Liver (tissue), 9 donors: Measurements from ENCODE around the gene CFAP251. TPM values are rescaled to one million over a fixed set of nuclear protein-coding genes. Genes with fewer than 3 reads are reported as not detected.

Experiments used
- DNase-seq: peaks from one replicate; pipeline ENCODE4 v3.0.0-alpha.2; 2017; ENCODE audit warnings: low spot score
- H3K27ac ChIP-seq, 2 donors: one replicate each; pipeline ENCODE4 v1.7.0; 2013; ENCODE audit warnings: inconsistent platforms in 2 of 2, low read length in 2 of 2, control low read depth in 1 of 2, low read depth in 1 of 2, mild to moderate bottlenecking in 1 of 2
- H3K27me3 ChIP-seq, 4 donors: one replicate each; pipeline versions ENCODE4 v1.6.1 to v1.7.0; 2013; ENCODE audit warnings: low read length in 3 of 4, inconsistent platforms in 1 of 4, mild to moderate bottlenecking in 1 of 4, moderate library complexity in 1 of 4; ENCODE audit not compliant: control insufficient read depth in 4 of 4, insufficient read depth in 4 of 4
- H3K36me3 ChIP-seq, 4 donors: one replicate each; pipeline versions ENCODE4 v1.6.1 to v1.7.0; 2013; ENCODE audit warnings: low read length in 3 of 4, mild to moderate bottlenecking in 3 of 4, low read depth in 1 of 4, moderate library complexity in 1 of 4; ENCODE audit not compliant: control insufficient read depth in 4 of 4, insufficient read depth in 3 of 4
- H3K4me1 ChIP-seq, 4 donors: one replicate each; pipeline versions ENCODE4 v1.6.1 to v1.7.0; 2013; ENCODE audit warnings: low read length in 3 of 4, mild to moderate bottlenecking in 3 of 4, moderate library complexity in 1 of 4; ENCODE audit not compliant: control insufficient read depth in 4 of 4, insufficient read depth in 4 of 4
- H3K4me3 ChIP-seq, 3 donors: one replicate each; pipeline versions ENCODE4 v1.6.1 to v1.7.0; 2013; ENCODE audit warnings: low read length in 3 of 3, control low read depth in 1 of 3, low read depth in 1 of 3, mild to moderate bottlenecking in 1 of 3
- H3K9ac ChIP-seq, 2 donors: one replicate each; pipeline ENCODE4 v1.7.0; 2013; ENCODE audit warnings: low read length in 2 of 2, mild to moderate bottlenecking in 2 of 2, moderate library complexity in 2 of 2, control low read depth in 1 of 2, low read depth in 1 of 2
- H3K9me3 ChIP-seq, 4 donors: one replicate each; pipeline versions ENCODE4 v1.6.1 to v1.7.0; 2013; ENCODE audit warnings: low read length in 3 of 4; ENCODE audit not compliant: control insufficient read depth in 4 of 4
- ATF3 ChIP-seq: IDR thresholded peaks from 2 replicates; pipeline ENCODE4 v1.6.1; 2016; ENCODE audit warnings: antibody characterized with exemption
- CTCF ChIP-seq: fragments of 150-350 bp; IDR thresholded peaks from 2 replicates; pipeline ENCODE4 v1.5.1; 2017; ENCODE audit warnings: improper control_type of control experiment, low read depth, low read length; ENCODE audit not compliant: missing input control
- EGR1 ChIP-seq, 2 donors: IDR thresholded peaks; 2 replicates each; pipeline ENCODE4 v1.6.1; 2016 to 2018; ENCODE audit warnings: antibody characterized with exemption in 2 of 2, low read depth in 2 of 2
- FOXA1 ChIP-seq: IDR thresholded peaks from 2 replicates; pipeline ENCODE4 v1.6.1; 2016; ENCODE audit warnings: antibody characterized with exemption
- FOXA2 ChIP-seq: IDR thresholded peaks from 2 replicates; pipeline ENCODE4 v1.6.1; 2016; ENCODE audit warnings: antibody characterized with exemption
- GABPA ChIP-seq, 2 donors: IDR thresholded peaks in 1 of 2; conservative IDR thresholded peaks in 1 of 2; 2 replicates each; pipeline ENCODE4 v1.6.1; 2016; ENCODE audit warnings: antibody characterized with exemption in 2 of 2, mild to moderate bottlenecking in 1 of 2, moderate library complexity in 1 of 2
- HNF4A ChIP-seq, 2 donors: conservative IDR thresholded peaks; 2 replicates each; pipeline ENCODE4 v1.6.1; 2016; ENCODE audit warnings: antibody characterized with exemption in 2 of 2, mild to moderate bottlenecking in 2 of 2
- HNF4G ChIP-seq: IDR thresholded peaks from 2 replicates; pipeline ENCODE4 v1.6.1; 2016; ENCODE audit warnings: antibody characterized with exemption
- JUND ChIP-seq, 2 donors: IDR thresholded peaks; 2 replicates each; pipeline ENCODE4 v1.6.1; 2016; ENCODE audit warnings: antibody characterized with exemption in 2 of 2
- MAX ChIP-seq: IDR thresholded peaks from 2 replicates; pipeline ENCODE4 v1.6.1; 2016; ENCODE audit warnings: antibody characterized with exemption
- NR2F2 ChIP-seq: IDR thresholded peaks from 2 replicates; pipeline ENCODE4 v1.6.1; 2016; ENCODE audit warnings: antibody characterized with exemption
- RAD21 ChIP-seq, 2 donors: IDR thresholded peaks; 2 replicates each; pipeline ENCODE4 v1.6.1; 2016; ENCODE audit warnings: antibody characterized with exemption in 2 of 2, mild to moderate bottlenecking in 2 of 2
- REST ChIP-seq: IDR thresholded peaks from 2 replicates; pipeline ENCODE4 v1.6.1; 2016; ENCODE audit warnings: antibody characterized with exemption, mild to moderate bottlenecking
- RXRA ChIP-seq, 2 donors: IDR thresholded peaks; 2 replicates each; pipeline ENCODE4 v1.6.1; 2017 to 2018; ENCODE audit warnings: antibody characterized with exemption in 2 of 2, mild to moderate bottlenecking in 1 of 2
- SP1 ChIP-seq: IDR thresholded peaks from 2 replicates; pipeline ENCODE4 v1.6.1; 2018; ENCODE audit warnings: antibody characterized with exemption, mild to moderate bottlenecking
- TAF1 ChIP-seq: conservative IDR thresholded peaks from 2 replicates; pipeline ENCODE4 v1.6.1; 2016; ENCODE audit warnings: antibody characterized with exemption, mild to moderate bottlenecking
- YY1 ChIP-seq: IDR thresholded peaks from 2 replicates; pipeline ENCODE4 v1.6.1; 2016; ENCODE audit warnings: antibody characterized with exemption, mild to moderate bottlenecking
- ZBTB33 ChIP-seq: IDR thresholded peaks from 2 replicates; pipeline ENCODE4 v1.6.1; 2016; ENCODE audit warnings: antibody characterized with exemption
- WGBS: extraction: QIAGEN DNeasy Blood & Tissue Kit; methylation state at CpG from one replicate; pipeline ENCODE4 v1.1.7; 2013; 5-methylcytosine and 5-hydroxymethylcytosine counted together
- polyA plus RNA-seq, 2 donors: library from polyadenylated mRNA; stranded (reverse) in 1 of 2; unstranded in 1 of 2; fragments of 200-250 nt in 1 of 2; fragments of >200 nt in 1 of 2; fragmentation: Nextera tagmentation in 1 of 2; extraction: Ambion mirVana in 1 of 2; gene quantifications; one replicate each; pipeline versions ENCODE4 v1.2.1 to v1.2.3, GENCODE V29; 2013 to 2015
- total RNA-seq, 2 donors: library from RNA; depleted of rRNA; stranded (reverse); fragments of >200 nt; gene quantifications; one replicate each; pipeline ENCODE4 v1.2.3, GENCODE V29; 2014
- donor health status: healthy.
- donor health status: healthy.
- donor health status: healthy.
- donor health status: healthy.
- donor health status: healthy.

CFAP251 gene
- total and polyA plus RNA-seq, 4 donors = 1.6 to 4.0 (median 2.0) TPM

GRCh38 chr12:121996050-121996944 lies 77.9 kb downstream of the CFAP251 start (continued):
- no peak for TF ChIP-seq JUND (IDR thresholded peaks at IDR 0.05)

GRCh38 chr12:121996945-121997612 lies 78.7 kb downstream of the CFAP251 start:
- Histone ChIP-seq H3K27ac (no peak overlapping the region), H3K9me3 (no peaks in the 10 kb centered on the region), H3K36me3 (no peaks in the 10 kb centered on the region), H3K27me3 (no peaks in the 10 kb centered on the region), H3K9ac (no peak overlapping the region), H3K4me3 (no peak overlapping the region), H3K4me1 (no peaks in the 10 kb centered on the region)
- DNase-seq = no peak
- TF ChIP-seq EGR1 (IDR thresholded peaks at IDR 0.05; ENCODE audit: low read depth in 2 of 2) (no peak), FOXA2 (no peak), ATF3 (no peak), YY1 (no peak), HNF4A (conservative IDR thresholded peaks at IDR 0.05) (no peak), NR2F2 (no peak), HNF4G (no peak), MAX (no peak), RAD21 (IDR thresholded peaks at IDR 0.05) (no peak), CTCF (no peak), GABPA (IDR thresholded peaks at IDR 0.05 in 1 of 2, conservative IDR thresholded peaks at IDR 0.05 in 1 of 2) (no peak), TAF1 (no peak), RXRA (IDR thresholded peaks at IDR 0.05) (no peak), SP1 (no peak), FOXA1 (no peak), ZBTB33 (no peak), REST (no peak)
- 85% methylated on average over 13 of the region's 13 CpGs for WGBS
